Camera-type eye (tissue), 1 donor: ENCODE results near the gene RAB3IP. TPM values are rescaled to one million over a fixed set of nuclear protein-coding genes. Genes with fewer than 3 reads are reported as not detected.

ENCODE experiments used
- total RNA-seq: library from RNA; depleted of rRNA; stranded (reverse); fragments of >200 nt; gene quantifications from one replicate; pipeline ENCODE4 v1.2.3, GENCODE V29; 2014

The RAB3IP gene, protein sequence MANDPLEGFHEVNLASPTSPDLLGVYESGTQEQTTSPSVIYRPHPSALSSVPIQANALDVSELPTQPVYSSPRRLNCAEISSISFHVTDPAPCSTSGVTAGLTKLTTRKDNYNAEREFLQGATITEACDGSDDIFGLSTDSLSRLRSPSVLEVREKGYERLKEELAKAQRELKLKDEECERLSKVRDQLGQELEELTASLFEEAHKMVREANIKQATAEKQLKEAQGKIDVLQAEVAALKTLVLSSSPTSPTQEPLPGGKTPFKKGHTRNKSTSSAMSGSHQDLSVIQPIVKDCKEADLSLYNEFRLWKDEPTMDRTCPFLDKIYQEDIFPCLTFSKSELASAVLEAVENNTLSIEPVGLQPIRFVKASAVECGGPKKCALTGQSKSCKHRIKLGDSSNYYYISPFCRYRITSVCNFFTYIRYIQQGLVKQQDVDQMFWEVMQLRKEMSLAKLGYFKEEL
- total RNA-seq = 71.6 TPM

DNA sequence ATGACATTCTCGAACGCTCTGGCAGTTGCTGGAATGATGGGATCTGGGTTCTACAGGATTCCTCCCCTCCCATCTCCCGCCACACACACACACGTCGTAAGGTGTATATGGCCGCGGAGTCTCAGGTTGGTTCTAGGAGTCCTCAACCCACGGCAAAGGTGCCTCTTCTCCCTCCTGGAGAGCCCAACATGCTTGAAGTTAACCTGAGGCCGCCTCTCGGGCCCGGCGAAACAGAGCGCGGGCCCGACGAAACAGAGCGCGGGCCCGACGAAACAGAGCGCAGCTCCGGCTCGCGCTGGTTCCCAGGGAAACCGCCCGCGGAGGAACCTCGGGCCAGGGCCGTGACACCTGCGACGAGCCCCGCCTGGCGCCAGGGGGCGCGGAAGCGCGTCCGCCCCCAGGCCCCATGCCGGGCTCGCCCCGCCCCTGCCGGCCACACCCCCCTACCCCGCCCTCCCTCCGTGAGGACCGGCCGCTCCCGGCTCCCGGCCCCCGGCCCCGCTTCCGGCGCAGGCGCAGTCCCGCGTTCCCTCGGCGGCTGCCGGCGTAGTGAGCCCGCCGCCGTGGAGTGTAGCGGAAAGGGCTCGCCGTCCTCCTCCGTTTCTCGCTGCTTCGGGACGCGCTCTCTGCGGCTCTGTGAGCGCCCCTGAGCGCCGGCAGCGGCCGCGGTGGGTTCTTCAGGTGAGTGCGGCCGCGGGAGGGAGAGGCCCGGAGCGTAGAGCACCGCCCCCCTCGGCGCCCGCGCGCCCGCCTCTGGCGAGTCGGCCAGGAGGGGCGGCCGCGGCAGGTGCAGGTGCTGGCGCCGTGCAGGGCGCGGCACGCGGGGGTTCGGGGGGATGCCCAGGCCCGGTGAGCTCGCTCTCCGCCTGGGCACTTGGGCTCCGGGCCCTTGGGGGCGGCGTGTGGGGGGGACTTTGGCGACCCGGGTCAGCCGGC, at the start of gene RAB3IP:
TSS of gene RAB3IP (plus strand) at position 510 of the 936 bp plus-strand sequence. CDS start 16,549 bp downstream, outside the sequence.

DNA sequence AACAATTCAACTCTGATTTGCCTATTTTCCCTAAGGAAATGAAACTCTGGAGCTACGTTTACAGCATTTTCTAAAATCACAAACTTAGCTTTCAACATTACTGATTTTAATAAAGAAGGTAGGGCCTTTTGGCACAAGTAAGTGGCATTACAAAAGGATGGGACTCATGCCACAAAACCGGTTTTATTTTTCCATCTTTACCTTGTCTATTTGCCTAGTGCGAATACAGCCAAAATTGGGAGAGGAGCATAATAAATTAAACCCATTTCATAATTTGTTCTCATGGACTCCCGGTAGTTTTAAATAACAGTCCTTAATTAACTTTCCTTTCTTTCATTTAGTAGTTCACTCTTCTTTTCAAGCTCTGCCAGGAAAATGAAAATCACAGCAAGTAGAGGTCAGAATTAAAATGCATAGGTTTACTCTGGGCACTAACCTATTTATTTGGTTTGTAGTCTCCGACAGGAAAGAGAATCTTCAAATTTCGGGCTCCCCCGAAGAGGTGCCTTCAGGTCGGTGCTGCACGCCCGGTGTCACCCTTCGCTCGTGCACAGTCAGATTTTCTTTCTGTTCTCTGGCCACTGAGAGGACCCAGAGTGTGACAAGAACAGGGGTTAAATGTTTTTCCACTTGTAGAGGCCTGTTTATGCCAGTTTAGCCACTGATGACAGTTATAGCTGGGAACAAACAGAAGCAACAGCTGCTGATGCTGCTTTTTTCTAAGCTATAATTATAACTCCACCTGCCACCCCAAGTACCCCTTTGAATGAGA, 39.7 kb upstream of the RAB3IP start, which contains the start of gene BEST3:
TSS of gene BEST3 (minus strand) at position 535 of the 772 bp plus-strand sequence. CDS start 1,505 bp downstream, outside the sequence.

DNA sequence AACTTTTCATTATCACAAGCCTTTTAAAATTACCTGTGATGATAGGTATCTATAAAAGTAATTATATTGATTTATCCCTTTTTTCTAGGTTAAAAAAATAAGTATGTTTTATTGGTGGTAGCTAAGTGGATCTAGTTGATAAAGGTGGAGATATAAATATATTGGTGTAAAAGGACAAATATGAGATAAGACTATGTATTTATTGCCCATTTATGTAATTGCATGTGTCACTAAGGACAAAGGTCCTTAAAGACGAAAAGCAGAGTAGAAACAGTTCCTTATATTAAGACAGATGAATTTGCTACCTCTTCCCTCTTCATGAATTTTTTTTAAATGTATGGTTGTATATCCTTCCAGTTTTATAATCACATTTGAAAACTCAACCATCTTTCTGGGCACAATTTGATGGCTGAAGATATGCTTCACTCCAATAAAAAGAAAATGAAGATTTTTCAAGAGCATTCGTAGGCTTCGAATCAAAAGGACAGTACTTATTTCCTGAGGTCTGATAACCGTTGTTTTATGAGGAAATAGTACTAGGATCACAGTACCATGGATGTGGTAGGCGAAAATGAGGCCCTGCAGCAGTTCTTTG, 86.4 kb downstream of the RAB3IP start, which contains the start of gene MYRFL:
TSS of gene MYRFL (plus strand) at position 262 of the 595 bp plus-strand sequence. CDS start at position 553, 291 bp downstream.

Other genes starting within 250 kb of the RAB3IP start
- gene CCT2, start 153.4 kb upstream of the RAB3IP start, total RNA-seq = 230 TPM
- gene LRRC10, start 128.0 kb upstream of the RAB3IP start, total RNA-seq = not detected
- gene BEST3, start 39.6 kb upstream of the RAB3IP start, total RNA-seq = 10.6 TPM
- gene MYRFL, start 86.4 kb downstream of the RAB3IP start, total RNA-seq = 1.0 TPM